ENCODE data around the gene KIAA0513. TPM values are rescaled to one million over a fixed set of nuclear protein-coding genes. Genes with fewer than 3 reads are reported as not detected.

KIAA0513 gene
- total and polyA plus RNA-seq, 11 donors = 4.5 to 14.0 (median 9.1) TPM

GRCh38 chr16:85085721-85086120 is 58.1 kb downstream of the KIAA0513 start:
- DNase-seq (peak in 1 of 5 donors; percentile 35), ATAC-seq (no peak)
- 91 to 98% (median 96%) methylated on average over 17 of the region's 17 CpGs for WGBS, 4 donors
- intact Hi-C loops (cut with DNase I) = loop anchor here in 7 of 10 donors (2.0 to 10.0 kb wide), 8 partner anchors 27 to 331 kb away; partner anchors contain the start of genes KIAA0513 (in 1 of the 7) and ZDHHC7 (in 1 of the 7)
- no peaks in the 10 kb centered on the region for H3K27me3 ChIP-seq
- H3K9me3 ChIP-seq = no peaks in the 10 kb centered on the region
- H3K4me1 ChIP-seq = peaks cover 0 to 31% (median 10%) of the 10 kb centered on the region in 12 donors
- peaks cover 0 to 22% (median 0%) of the 10 kb centered on the region in 9 donors for H3K36me3 ChIP-seq
- H3K27ac ChIP-seq = no peak overlapping the region
- TF ChIP-seq CTCF (IDR thresholded peaks at IDR 0.05) (no peak), POLR2A (IDR thresholded peaks at IDR 0.05) (no peak)
- H3K4me3 ChIP-seq = no peak overlapping the region

GRCh38 chr16:85086347-85087291 is 59.0 kb downstream of the KIAA0513 start:
- DNase-seq = peak in 4 of 5 donors; percentile 64 to 85 (median 77)
- Histone ChIP-seq H3K36me3 (peaks cover 0 to 22% (median 0%) of the 10 kb centered on the region in 9 donors), H3K4me1 (peaks cover 0 to 31% (median 13%) of the 10 kb centered on the region in 12 donors), H3K27ac (no peak overlapping the region), H3K4me3 (no peak overlapping the region), H3K27me3 (no peaks in the 10 kb centered on the region), H3K9me3 (no peaks in the 10 kb centered on the region)
- intact Hi-C loops (cut with DNase I) = loop anchor here in 7 of 10 donors (2.0 to 10.0 kb wide), 8 partner anchors 28 to 332 kb away; partner anchors contain the start of genes KIAA0513 (in 1 of the 7) and ZDHHC7 (in 1 of the 7)
- TF ChIP-seq CTCF (IDR thresholded peaks at IDR 0.05) (peak; percentile 57 to 82 (median 66)), POLR2A (IDR thresholded peaks at IDR 0.05) (no peak)
- WGBS, 4 donors = 74 to 85% (median 78%) methylated on average over 25 to 37 of the region's 37 CpGs
- peak; percentile 25 to 64 (median 62) for ATAC-seq

- DNase-seq (peak in 1 of 5 donors; percentile 25), ATAC-seq (no peak)
- Histone ChIP-seq H3K27me3 (no peaks in the 10 kb centered on the region), H3K4me1 (peaks cover 0 to 30% (median 13%) of the 10 kb centered on the region in 12 donors), H3K36me3 (peaks cover 0 to 22% (median 0%) of the 10 kb centered on the region in 9 donors), H3K4me3 (no peak overlapping the region), H3K9me3 (no peaks in the 10 kb centered on the region), H3K27ac (no peak overlapping the region)
- TF ChIP-seq POLR2A (IDR thresholded peaks at IDR 0.05) (no peak), CTCF (IDR thresholded peaks at IDR 0.05) (no peak)
- intact Hi-C loops (cut with DNase I) = loop anchor here in 7 of 10 donors (2.0 to 10.0 kb wide), 8 partner anchors 29 to 333 kb away; partner anchors contain the start of genes KIAA0513 (in 1 of the 7) and ZDHHC7 (in 1 of the 7)
- 89 to 98% (median 92%) methylated on average over 6 to 21 of the region's 21 CpGs for WGBS, 4 donors
These were observed 60.4 kb downstream of the KIAA0513 start for GRCh38 chr16:85087899-85088569.

Measured in heart left ventricle (tissue), 16 donors.